ENCODE results near the gene SFRP5. TPM values are rescaled to one million over a fixed set of nuclear protein-coding genes. Genes with fewer than 3 reads are reported as not detected.

Gene SFRP5
- total RNA-seq, 1 donor from 2014 or later = not detected

DNA sequence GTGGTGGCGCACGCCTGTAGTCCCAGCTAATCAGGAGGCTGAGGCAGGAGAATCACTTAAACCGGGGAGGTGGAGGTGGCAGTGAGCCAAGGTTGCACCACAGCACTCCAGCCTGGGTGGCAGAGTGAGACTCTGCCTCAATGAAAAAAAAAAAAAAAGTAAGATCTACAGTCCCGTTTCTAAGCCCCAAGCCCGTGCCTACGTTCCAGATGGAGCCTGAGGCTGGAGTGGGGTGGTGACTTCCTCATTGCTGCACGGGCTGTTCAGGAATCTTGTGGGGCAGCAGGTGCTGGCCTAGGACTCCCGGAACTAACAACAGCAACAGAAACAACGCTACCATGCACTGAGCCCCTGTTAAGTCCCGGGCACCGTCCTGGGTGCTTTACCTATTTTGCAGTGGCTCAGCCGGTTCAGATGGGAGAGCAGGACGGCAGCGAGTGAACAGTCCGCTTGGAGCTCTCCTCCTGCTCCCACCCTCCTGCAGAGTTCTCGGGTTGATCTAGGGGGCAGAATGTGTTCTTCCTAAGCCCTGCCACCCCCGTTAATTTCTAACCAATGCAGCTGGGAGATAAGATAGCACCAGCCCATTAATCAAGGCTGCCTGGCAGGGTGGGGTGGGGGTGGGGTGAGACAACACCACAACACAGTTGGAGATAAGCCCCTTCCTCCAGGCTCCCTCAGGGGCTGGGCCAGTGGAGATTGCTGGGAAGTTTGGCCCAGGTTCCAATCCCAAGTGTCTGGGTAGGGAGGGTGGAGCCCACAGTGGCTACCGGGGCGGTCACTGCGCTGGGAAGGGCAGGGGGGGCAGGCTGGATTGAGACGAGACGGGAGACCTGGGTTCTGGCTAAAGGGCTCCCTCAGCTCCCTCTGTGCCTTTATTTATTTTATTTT is 17.0 kb upstream of the SFRP5 start:
- H3K9me3 Mint-ChIP-seq (ENCODE audit: unreplicated experiment) = peaks cover 3% of the 10 kb centered on the region
- no peaks in the 10 kb centered on the region for H3K4me1 Mint-ChIP-seq (ENCODE audit: low read depth, unreplicated experiment)
- no peak for DNase-seq
- H3K27ac Mint-ChIP-seq (ENCODE audit: unreplicated experiment) = no peak overlapping the region
- TF ChIP-seq CTCF (IDR thresholded peaks at IDR 0.05; ENCODE audit: partially characterized antibody, unreplicated experiment) = no peak
- peaks cover 12% of the 10 kb centered on the region for H3K27me3 Mint-ChIP-seq (ENCODE audit: unreplicated experiment)
- no peaks in the 10 kb centered on the region for H3K36me3 Mint-ChIP-seq (ENCODE audit: unreplicated experiment)
- H3K4me3 Mint-ChIP-seq (ENCODE audit: unreplicated experiment) = no peak overlapping the region

DNA sequence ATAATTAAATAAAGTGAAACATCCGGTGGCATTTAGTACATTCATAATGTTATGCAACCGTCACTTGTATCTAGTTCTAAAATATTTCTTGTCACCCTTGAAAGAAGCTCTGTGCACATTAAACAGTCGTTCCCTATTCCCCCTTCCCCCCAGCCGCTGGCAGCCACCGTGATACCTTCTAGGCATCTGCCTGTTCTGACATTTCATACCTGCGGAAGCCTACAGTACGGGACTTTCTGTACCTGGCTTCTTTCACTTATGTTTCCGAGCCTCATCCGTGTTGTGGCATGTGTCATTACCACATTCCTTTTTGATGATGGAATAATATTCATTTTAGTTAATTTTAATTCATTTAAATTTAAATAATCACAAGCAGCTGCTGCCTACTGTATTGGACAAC is 13.9 kb upstream of the SFRP5 start:
- DNase-seq = no peak
- H3K9me3 Mint-ChIP-seq (ENCODE audit: unreplicated experiment) = peaks cover 3% of the 10 kb centered on the region
- TF ChIP-seq CTCF (IDR thresholded peaks at IDR 0.05; ENCODE audit: partially characterized antibody, unreplicated experiment) = no peak
- H3K36me3 Mint-ChIP-seq (ENCODE audit: unreplicated experiment) = no peaks in the 10 kb centered on the region
- no peak overlapping the region for H3K4me3 Mint-ChIP-seq (ENCODE audit: unreplicated experiment)
- H3K27me3 Mint-ChIP-seq (ENCODE audit: unreplicated experiment) = peaks cover 12% of the 10 kb centered on the region
- no peak overlapping the region for H3K27ac Mint-ChIP-seq (ENCODE audit: unreplicated experiment)
- H3K4me1 Mint-ChIP-seq (ENCODE audit: low read depth, unreplicated experiment) = no peaks in the 10 kb centered on the region

GRCh38 chr10:97785231-97785630 is 13.4 kb upstream of the SFRP5 start:
- peaks cover 11% of the 10 kb centered on the region for H3K27me3 Mint-ChIP-seq (ENCODE audit: unreplicated experiment)
- H3K4me1 Mint-ChIP-seq (ENCODE audit: low read depth, unreplicated experiment) = no peaks in the 10 kb centered on the region
- no peaks in the 10 kb centered on the region for H3K36me3 Mint-ChIP-seq (ENCODE audit: unreplicated experiment)
- H3K4me3 Mint-ChIP-seq (ENCODE audit: unreplicated experiment) = no peak overlapping the region
- TF ChIP-seq CTCF (IDR thresholded peaks at IDR 0.05; ENCODE audit: partially characterized antibody, unreplicated experiment) = no peak
- no peak overlapping the region for H3K27ac Mint-ChIP-seq (ENCODE audit: unreplicated experiment)
- H3K9me3 Mint-ChIP-seq (ENCODE audit: unreplicated experiment) = peaks cover 3% of the 10 kb centered on the region
- DNase-seq = no peak

GRCh38 chr10:97784200-97784810 is 12.5 kb upstream of the SFRP5 start:
- Mint-ChIP-seq H3K4me1 (ENCODE audit: low read depth, unreplicated experiment) (no peaks in the 10 kb centered on the region), H3K9me3 (ENCODE audit: unreplicated experiment) (no peaks in the 10 kb centered on the region), H3K36me3 (ENCODE audit: unreplicated experiment) (no peaks in the 10 kb centered on the region), H3K27ac (ENCODE audit: unreplicated experiment) (no peak overlapping the region), H3K4me3 (ENCODE audit: unreplicated experiment) (no peak overlapping the region), H3K27me3 (ENCODE audit: unreplicated experiment) (peaks cover 10% of the 10 kb centered on the region)
- DNase-seq = no peak
- no peak for TF ChIP-seq CTCF (IDR thresholded peaks at IDR 0.05; ENCODE audit: partially characterized antibody, unreplicated experiment)

Data from glutamatergic neuron (in vitro differentiated cells).